Mucosa of descending colon (tissue), 3 donors: ENCODE measurements around the gene UNC13C. TPM values are rescaled to one million over a fixed set of nuclear protein-coding genes. Genes with fewer than 3 reads are reported as not detected.

Experiments
- ATAC-seq: fragments of 200-7000 bp; cut with Tn5 transposase; one replicate; pipeline ENCODE4 v1.9.1; 2020; ENCODE audit warnings: mild to moderate bottlenecking, moderate library complexity
- DNase-seq, 3 donors: peaks; one replicate each; pipeline ENCODE4 v3.0.0-alpha.2; 2020
- H3K36me3 ChIP-seq: fragments of 200-600 bp; one replicate; pipeline ENCODE4 v1.8.0; 2021; ENCODE audit warnings: low read depth, mild to moderate bottlenecking
- H3K4me1 ChIP-seq: fragments of 200-600 bp; one replicate; pipeline ENCODE4 v1.8.0; 2021; ENCODE audit warnings: low read depth, mild to moderate bottlenecking
- H3K4me3 ChIP-seq: fragments of 200-600 bp; one replicate; pipeline ENCODE4 v1.8.0; 2021; ENCODE audit warnings: mild to moderate bottlenecking
- H3K9me3 ChIP-seq: fragments of 200-600 bp; one replicate; pipeline ENCODE4 v1.8.0; 2021; ENCODE audit warnings: mild to moderate bottlenecking
- intact Hi-C, 2 donors: fragments of 100-400 bp; cut with DNase I in 1 of 2; cut with micrococcal nuclease in 1 of 2; formaldehyde crosslinking; loops; one replicate each; pipeline versions ENCODE4 v1.11.0 to v1.11.1; 2022; cut with DNase I, micrococcal nuclease
- total RNA-seq, 3 donors: library from RNA; stranded (reverse); fragmentation: NEBNext Ultra II Directional in 2 of 3; extraction: Animal tissue kit (Norgen Biotek cat#: 25700) in 2 of 3; gene quantifications; one replicate each; pipeline versions ENCODE4 v1.2.1 to v1.2.4, GENCODE V29; 2021 to 2023
- TF ChIP-seq, protein P1 (sequence below): fragments of 200-600 bp; IDR thresholded peaks from one replicate; pipeline ENCODE4 v1.8.0; 2022; ENCODE audit warnings: antibody characterized with exemption, mild to moderate bottlenecking
- donor health status: DM: no; HTN: no; CAD: no; lungs with moderate emphysema.
- donor health status: DM: no; HTN: no; CAD: no.
- donor health status: DM: no; HTN: yes; CAD: no.

Gene UNC13C
- total RNA-seq, 3 donors from 2014 or later = 0.06 to 1.9 (median 0.12) TPM

DNA sequence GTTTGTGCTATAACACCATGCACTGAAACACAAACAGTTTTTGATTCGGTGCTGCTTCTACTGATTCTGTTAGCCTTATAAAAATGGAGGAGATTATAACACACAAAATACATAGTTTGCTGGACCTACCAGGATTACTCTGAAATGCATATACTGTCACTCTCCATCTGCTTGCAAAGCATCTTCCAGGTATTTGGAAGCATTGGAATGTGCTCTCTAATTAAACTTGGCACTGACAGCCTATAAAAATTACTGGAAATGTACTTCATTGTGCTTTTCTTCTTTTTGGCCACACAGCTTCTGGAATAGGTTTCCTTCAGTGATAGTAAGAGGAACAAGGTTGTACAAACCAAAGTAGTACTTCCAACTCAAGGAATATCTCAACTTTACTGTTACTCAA is 376.1 kb downstream of the UNC13C start:
- no peaks in the 10 kb centered on the region for H3K36me3 ChIP-seq
- H3K4me3 ChIP-seq = no peak overlapping the region
- no peaks in the 10 kb centered on the region for H3K4me1 ChIP-seq
- peaks cover 18% of the 10 kb centered on the region for H3K9me3 ChIP-seq
- TF ChIP-seq, protein P1, sequence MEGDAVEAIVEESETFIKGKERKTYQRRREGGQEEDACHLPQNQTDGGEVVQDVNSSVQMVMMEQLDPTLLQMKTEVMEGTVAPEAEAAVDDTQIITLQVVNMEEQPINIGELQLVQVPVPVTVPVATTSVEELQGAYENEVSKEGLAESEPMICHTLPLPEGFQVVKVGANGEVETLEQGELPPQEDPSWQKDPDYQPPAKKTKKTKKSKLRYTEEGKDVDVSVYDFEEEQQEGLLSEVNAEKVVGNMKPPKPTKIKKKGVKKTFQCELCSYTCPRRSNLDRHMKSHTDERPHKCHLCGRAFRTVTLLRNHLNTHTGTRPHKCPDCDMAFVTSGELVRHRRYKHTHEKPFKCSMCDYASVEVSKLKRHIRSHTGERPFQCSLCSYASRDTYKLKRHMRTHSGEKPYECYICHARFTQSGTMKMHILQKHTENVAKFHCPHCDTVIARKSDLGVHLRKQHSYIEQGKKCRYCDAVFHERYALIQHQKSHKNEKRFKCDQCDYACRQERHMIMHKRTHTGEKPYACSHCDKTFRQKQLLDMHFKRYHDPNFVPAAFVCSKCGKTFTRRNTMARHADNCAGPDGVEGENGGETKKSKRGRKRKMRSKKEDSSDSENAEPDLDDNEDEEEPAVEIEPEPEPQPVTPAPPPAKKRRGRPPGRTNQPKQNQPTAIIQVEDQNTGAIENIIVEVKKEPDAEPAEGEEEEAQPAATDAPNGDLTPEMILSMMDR = no peak
- DNase-seq (no peak), ATAC-seq (no peak)
- intact Hi-C loops = no loop called here

- Histone ChIP-seq H3K36me3 (no peaks in the 10 kb centered on the region), H3K4me3 (no peak overlapping the region), H3K4me1 (no peaks in the 10 kb centered on the region), H3K9me3 (peaks cover 27% of the 10 kb centered on the region)
- TF ChIP-seq, protein P1 = no peak
- DNase-seq (no peak), ATAC-seq (no peak)
- intact Hi-C loops = no loop called here
These were observed 386.7 kb downstream of the UNC13C start for GRCh38 chr15:54364961-54365360.

- DNase-seq (no peak), ATAC-seq (no peak)
- H3K4me1 ChIP-seq = no peaks in the 10 kb centered on the region
- no peak overlapping the region for H3K4me3 ChIP-seq
- peaks cover 14% of the 10 kb centered on the region for H3K9me3 ChIP-seq
- TF ChIP-seq, protein P1 = no peak
- no peaks in the 10 kb centered on the region for H3K36me3 ChIP-seq
- intact Hi-C loops = no loop called here
These were observed 395.1 kb downstream of the UNC13C start for GRCh38 chr15:54373332-54373731.

- Histone ChIP-seq H3K4me3 (no peak overlapping the region), H3K9me3 (peaks cover 14% of the 10 kb centered on the region), H3K36me3 (no peaks in the 10 kb centered on the region), H3K4me1 (no peaks in the 10 kb centered on the region)
- intact Hi-C loops = no loop called here
- TF ChIP-seq, protein P1 = no peak
- DNase-seq (no peak), ATAC-seq (no peak)
These were observed 396.1 kb downstream of the UNC13C start for GRCh38 chr15:54374184-54374952.

DNA sequence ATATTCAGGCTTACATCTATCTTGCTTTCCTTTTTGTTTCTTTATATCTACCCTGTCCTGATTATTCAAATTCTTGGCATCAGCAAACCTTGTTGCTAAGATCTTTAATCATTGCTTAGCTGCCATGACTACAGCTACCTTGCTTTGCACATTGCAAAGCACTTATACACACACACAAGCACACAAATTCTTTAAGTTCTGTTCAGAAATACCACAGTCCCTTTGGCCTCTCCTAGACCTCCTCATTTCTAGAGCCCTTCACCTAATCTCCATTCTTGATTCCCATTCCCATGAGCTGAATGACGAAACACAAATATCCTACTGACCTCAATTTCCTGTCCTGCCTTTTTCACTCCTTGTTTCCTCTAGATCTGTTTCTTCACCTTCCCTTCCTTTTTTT is 409.6 kb downstream of the UNC13C start:
- H3K36me3 ChIP-seq = no peaks in the 10 kb centered on the region
- no peak for ATAC-seq
- no peaks in the 10 kb centered on the region for H3K9me3 ChIP-seq
- intact Hi-C loops = no loop called here
- no peaks in the 10 kb centered on the region for H3K4me1 ChIP-seq
- DNase-seq = no peak
- TF ChIP-seq, protein P1 = no peak
- no peak overlapping the region for H3K4me3 ChIP-seq
